ENCODE data around the gene FLOT2. TPM values are rescaled to one million over a fixed set of nuclear protein-coding genes. Genes with fewer than 3 reads are reported as not detected.

Gene FLOT2
- total RNA-seq, 1 donor from 2014 or later: 143 TPM

DNA sequence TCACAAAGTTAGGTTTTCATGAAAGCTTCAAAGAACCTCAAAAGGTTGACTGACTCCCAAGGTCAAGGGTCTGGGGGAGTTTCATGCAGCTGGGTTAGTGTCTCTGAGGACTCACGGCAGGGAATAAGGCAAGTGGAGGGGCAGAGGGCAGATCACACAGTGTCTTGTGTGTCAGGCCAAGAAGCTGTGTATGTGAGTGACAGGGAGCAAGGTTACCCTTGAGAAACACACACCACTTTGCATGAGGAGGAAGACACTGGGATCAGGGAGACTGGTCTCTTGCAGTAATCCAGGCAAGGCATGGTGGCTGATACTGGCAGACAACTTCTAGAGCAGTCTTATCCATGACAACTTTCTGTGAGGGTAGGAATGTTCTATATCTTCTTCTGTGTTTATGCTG, 6.3 kb downstream of the FLOT2 start:
- H3K36me3 Mint-ChIP-seq (ENCODE audit: unreplicated experiment): peaks cover 4% of the 10 kb centered on the region
- DNase-seq: no peak
- H3K9me3 Mint-ChIP-seq (ENCODE audit: unreplicated experiment): peaks cover 8% of the 10 kb centered on the region
- H3K27me3 Mint-ChIP-seq (ENCODE audit: unreplicated experiment): no peaks in the 10 kb centered on the region
- peak overlapping the region; percentile 16 for H3K4me3 Mint-ChIP-seq (ENCODE audit: unreplicated experiment)
- no peak overlapping the region for H3K27ac Mint-ChIP-seq (ENCODE audit: unreplicated experiment)
- TF ChIP-seq CTCF (IDR thresholded peaks at IDR 0.05; ENCODE audit: partially characterized antibody, unreplicated experiment): no peak
- H3K4me1 Mint-ChIP-seq (ENCODE audit: low read depth, unreplicated experiment): peaks cover 15% of the 10 kb centered on the region

GRCh38 chr17:28889996-28890395, 7.5 kb downstream of the FLOT2 start:
- peaks cover 5% of the 10 kb centered on the region for H3K9me3 Mint-ChIP-seq (ENCODE audit: unreplicated experiment)

DNA sequence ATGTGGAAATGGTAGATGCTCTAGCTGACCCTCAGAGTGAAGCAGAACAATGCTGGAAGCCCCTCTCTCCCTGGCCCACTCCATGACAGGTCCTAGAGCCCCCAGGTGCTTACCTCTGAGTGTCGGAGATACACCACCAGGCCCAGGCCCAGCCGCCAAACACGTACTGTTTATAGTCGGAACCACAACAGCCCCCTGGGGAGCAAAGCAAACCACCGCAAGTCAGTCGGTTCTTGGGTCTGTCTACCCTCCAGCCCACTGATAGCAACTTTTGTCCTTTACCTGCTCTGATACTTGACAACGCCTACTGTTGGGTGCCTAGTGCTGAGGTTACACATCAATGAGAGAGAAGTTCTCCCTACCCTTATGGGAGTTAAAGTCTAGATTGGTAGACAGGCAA, 8.7 kb downstream of the FLOT2 start:
- Mint-ChIP-seq H3K27me3 (ENCODE audit: unreplicated experiment) (peaks cover 5% of the 10 kb centered on the region), H3K36me3 (ENCODE audit: unreplicated experiment) (peaks cover 4% of the 10 kb centered on the region), H3K27ac (ENCODE audit: unreplicated experiment) (no peak overlapping the region), H3K4me3 (ENCODE audit: unreplicated experiment) (no peak overlapping the region), H3K9me3 (ENCODE audit: unreplicated experiment) (peaks cover 5% of the 10 kb centered on the region), H3K4me1 (ENCODE audit: low read depth, unreplicated experiment) (peaks cover 6% of the 10 kb centered on the region)
- TF ChIP-seq CTCF (IDR thresholded peaks at IDR 0.05; ENCODE audit: partially characterized antibody, unreplicated experiment): no peak
- no peak for DNase-seq

More at GRCh38 chr17:28889996-28890395, 7.5 kb downstream of the FLOT2 start:
- DNase-seq: no peak
- TF ChIP-seq CTCF (IDR thresholded peaks at IDR 0.05; ENCODE audit: partially characterized antibody, unreplicated experiment): no peak
- peaks cover 8% of the 10 kb centered on the region for H3K4me1 Mint-ChIP-seq (ENCODE audit: low read depth, unreplicated experiment)
- H3K36me3 Mint-ChIP-seq (ENCODE audit: unreplicated experiment): peaks cover 4% of the 10 kb centered on the region
- H3K27ac Mint-ChIP-seq (ENCODE audit: unreplicated experiment): no peak overlapping the region
- peaks cover 3% of the 10 kb centered on the region for H3K27me3 Mint-ChIP-seq (ENCODE audit: unreplicated experiment)
- no peak overlapping the region for H3K4me3 Mint-ChIP-seq (ENCODE audit: unreplicated experiment)

DNA sequence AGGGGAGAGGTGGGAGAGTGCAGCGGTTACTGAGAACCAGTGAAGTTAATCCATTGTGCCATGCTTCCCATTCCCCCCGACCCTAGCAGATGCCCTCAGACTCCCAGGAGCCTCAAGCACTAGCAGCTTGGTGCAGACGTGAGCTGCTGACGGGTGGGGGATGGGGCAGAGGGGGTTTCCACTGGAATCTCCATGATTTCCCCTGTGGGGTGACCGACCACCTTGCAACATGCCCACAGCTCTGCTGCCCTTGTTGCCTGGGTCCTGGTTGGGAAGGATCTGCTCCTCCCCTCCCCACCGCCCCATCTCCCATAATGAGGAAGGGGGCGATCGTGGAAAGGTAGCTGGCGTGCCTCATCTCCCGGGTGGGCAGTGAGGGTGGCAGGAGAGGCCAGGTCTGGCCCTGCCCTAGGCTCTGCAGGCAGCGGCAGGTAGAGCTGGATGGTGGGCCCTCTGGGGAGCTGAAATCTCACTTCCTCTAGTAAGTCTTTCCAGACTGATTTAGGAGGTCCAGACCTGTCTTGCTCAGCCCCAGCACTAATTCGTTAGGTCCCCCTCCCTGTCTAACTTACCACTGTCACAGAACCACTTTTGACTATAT, 9.6 kb downstream of the FLOT2 start:
- Mint-ChIP-seq H3K9me3 (ENCODE audit: unreplicated experiment) (peaks cover 5% of the 10 kb centered on the region), H3K36me3 (ENCODE audit: unreplicated experiment) (peaks cover 4% of the 10 kb centered on the region), H3K27ac (ENCODE audit: unreplicated experiment) (no peak overlapping the region), H3K4me1 (ENCODE audit: low read depth, unreplicated experiment) (peaks cover 4% of the 10 kb centered on the region), H3K4me3 (ENCODE audit: unreplicated experiment) (no peak overlapping the region), H3K27me3 (ENCODE audit: unreplicated experiment) (peaks cover 5% of the 10 kb centered on the region)
- no peak for TF ChIP-seq CTCF (IDR thresholded peaks at IDR 0.05; ENCODE audit: partially characterized antibody, unreplicated experiment)
- DNase-seq: peak; percentile 39

DNA sequence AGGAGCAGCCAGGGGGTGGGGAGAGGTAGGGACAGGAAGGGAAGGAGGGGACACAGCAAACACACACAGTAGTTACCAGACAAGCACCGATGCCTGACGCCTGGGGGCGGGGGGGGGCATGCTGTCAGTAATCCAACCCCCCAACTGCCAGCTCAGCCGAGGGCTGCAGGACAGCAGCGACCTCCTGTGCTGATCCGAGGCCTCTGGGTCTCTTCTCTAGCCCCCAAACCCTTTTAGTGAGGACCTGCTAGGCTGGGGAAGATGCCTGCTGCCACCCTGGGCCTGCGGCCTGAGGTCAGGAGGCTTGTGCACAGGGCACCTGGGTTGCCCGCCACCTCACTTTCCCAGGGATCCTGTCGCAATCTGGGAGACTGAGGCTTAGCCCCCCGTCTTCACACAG, 11.6 kb downstream of the FLOT2 start:
- Mint-ChIP-seq H3K4me3 (ENCODE audit: unreplicated experiment) (no peak overlapping the region), H3K27ac (ENCODE audit: unreplicated experiment) (no peak overlapping the region), H3K4me1 (ENCODE audit: low read depth, unreplicated experiment) (peaks cover 4% of the 10 kb centered on the region), H3K9me3 (ENCODE audit: unreplicated experiment) (peaks cover 3% of the 10 kb centered on the region), H3K27me3 (ENCODE audit: unreplicated experiment) (peaks cover 8% of the 10 kb centered on the region), H3K36me3 (ENCODE audit: unreplicated experiment) (peaks cover 7% of the 10 kb centered on the region)
- DNase-seq: no peak
- TF ChIP-seq CTCF (IDR thresholded peaks at IDR 0.05; ENCODE audit: partially characterized antibody, unreplicated experiment): no peak

Data from glutamatergic neuron (in vitro differentiated cells).